ENCODE data around the gene ANKRD26. TPM values are rescaled to one million over a fixed set of nuclear protein-coding genes. Genes with fewer than 3 reads are reported as not detected.

ANKRD26 gene
- 4.3 and 7.0 TPM in 2 replicates for total RNA-seq

DNA sequence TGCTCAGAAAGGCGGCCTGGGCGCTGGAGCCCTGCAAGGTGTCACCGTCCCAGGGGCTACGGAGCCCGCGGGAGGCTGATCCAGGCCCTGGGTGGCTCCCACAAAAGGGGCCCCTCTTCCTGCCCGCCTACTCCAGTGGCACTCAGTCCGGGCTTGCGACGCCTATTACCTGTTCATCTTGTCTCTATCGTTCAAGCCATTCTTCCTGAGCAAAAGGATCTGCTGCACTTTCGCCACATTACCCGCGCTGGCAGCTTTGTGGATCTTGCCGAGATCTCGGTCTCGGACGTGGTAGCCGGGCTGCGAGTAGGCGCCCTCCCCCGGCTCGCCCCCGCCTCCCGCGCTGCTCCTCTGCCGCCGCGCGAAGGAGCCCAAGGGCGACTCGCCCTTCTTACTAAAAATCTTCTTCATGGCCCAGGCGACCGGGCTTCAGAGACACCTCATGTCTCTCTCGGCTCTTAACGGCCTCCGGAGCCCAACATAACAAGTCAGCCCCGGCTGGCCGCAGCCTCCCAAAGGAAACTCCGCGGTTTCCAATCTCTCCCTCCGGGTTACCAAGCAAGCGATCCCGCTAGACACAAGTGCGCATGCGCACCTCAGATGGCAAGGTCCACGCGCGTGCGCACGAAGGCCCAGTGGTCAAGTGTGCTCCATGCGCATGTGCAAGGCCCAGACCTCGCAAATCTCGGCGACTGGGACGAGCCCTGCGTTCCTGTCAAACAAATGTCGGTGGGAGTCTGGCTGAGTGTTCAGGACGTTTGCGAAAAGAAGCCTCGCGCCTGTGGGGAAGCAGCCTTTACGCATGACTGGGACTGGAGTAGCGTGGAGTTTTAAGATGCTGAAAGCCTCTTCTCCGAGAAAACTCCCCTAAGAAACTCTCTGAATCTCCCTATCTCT, at the start of gene ANKRD26:
TSS of gene ANKRD26 (minus strand) at position 579 of the 897 bp plus-strand sequence. CDS start at position 411, 168 bp downstream.
- H3K27me3 Mint-ChIP-seq (ENCODE audit: insufficient read depth) = no peaks in the 10 kb centered on the region
- H3K9me3 Mint-ChIP-seq = no peaks in the 10 kb centered on the region
- H3K27ac Mint-ChIP-seq = peak within 1 kb of the TSS; percentile 98
- peak; percentile 96 for DNase-seq (ENCODE audit: low spot score)
- H3K4me3 Mint-ChIP-seq = peak within 1 kb of the TSS; percentile 86
- intact Hi-C loops (cut with micrococcal nuclease) = loop anchor here (2.0 to 10.0 kb wide), 6 partner anchors 63 to 653 kb away; partner anchors contain the start of gene RAB18
- peaks cover 17% of the 10 kb centered on the region for H3K36me3 Mint-ChIP-seq (ENCODE audit: low read depth)
- peaks cover 43% of the 10 kb centered on the region for H3K4me1 Mint-ChIP-seq (ENCODE audit: low read depth)

DNA sequence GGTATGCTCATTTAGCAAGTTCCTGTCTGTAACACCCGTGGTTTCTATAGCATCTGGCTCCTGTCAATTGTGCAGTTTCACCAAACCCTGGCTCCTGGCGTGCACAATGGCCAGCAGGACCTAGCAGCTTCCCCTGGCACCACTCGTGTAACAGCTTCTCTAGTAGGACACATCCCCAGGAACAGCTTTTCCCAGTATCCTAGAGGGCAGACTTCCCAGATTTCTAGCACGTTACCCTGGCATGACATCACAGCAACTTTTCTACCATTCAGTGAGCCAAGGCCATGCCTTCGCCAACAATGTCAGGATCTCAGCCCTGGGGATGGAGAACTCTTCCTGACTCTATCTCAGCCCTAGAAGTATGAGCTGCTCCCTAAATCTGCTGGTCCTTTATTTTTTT, 47.4 kb upstream of the ANKRD26 start:
- intact Hi-C loops (cut with micrococcal nuclease) = no loop called here
- H3K4me3 Mint-ChIP-seq = no peak overlapping the region
- peaks cover 53% of the 10 kb centered on the region for H3K4me1 Mint-ChIP-seq (ENCODE audit: low read depth)
- no peaks in the 10 kb centered on the region for H3K9me3 Mint-ChIP-seq
- no peak for DNase-seq (ENCODE audit: low spot score)
- peaks cover 44% of the 10 kb centered on the region for H3K36me3 Mint-ChIP-seq (ENCODE audit: low read depth)
- H3K27ac Mint-ChIP-seq = peak overlapping the region; percentile 22
- no peaks in the 10 kb centered on the region for H3K27me3 Mint-ChIP-seq (ENCODE audit: insufficient read depth)

DNA sequence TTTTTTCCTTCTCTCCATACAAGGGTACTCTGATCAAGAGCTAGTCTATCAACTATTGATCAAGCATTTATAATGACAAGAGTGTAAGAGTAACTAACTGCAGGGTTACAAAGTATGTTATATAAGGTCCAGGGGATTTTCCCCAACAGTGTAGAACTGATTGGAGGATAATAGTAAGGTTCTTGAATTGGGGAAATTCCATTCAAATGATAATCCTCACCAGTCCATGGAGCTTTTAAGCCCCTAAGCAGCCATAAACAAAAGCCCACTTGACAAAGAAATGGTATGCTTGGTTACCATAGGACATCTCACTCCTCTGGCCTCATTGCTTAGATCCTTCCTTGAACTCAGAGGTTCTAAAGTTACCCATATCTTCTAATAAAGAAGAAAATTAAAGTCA, 45.6 kb upstream of the ANKRD26 start:
- H3K9me3 Mint-ChIP-seq = no peaks in the 10 kb centered on the region
- no peak overlapping the region for H3K27ac Mint-ChIP-seq
- peaks cover 43% of the 10 kb centered on the region for H3K36me3 Mint-ChIP-seq (ENCODE audit: low read depth)
- DNase-seq (ENCODE audit: low spot score) = no peak
- H3K27me3 Mint-ChIP-seq (ENCODE audit: insufficient read depth) = no peaks in the 10 kb centered on the region
- H3K4me1 Mint-ChIP-seq (ENCODE audit: low read depth) = peaks cover 43% of the 10 kb centered on the region
- intact Hi-C loops (cut with micrococcal nuclease) = no loop called here
- no peak overlapping the region for H3K4me3 Mint-ChIP-seq

DNA sequence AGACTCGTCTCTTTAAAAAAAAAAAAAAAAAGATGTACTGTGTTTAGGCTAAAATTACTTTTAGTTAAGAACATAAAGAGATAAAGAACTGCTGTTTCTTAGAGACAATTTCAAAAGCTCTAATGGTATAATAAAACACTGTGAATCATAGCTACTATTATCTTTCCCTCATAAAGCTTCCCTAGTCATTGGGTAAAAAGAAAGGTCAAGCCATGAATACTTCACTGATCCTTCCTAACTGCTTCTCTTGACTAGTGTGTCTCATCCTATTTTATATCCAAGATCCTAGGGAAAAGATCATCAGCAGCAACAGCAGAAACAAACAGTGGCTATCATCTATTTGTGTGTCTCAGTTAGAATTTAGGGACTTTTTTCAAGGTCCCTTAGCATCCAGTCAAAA, 43.4 kb upstream of the ANKRD26 start:
- peaks cover 42% of the 10 kb centered on the region for H3K36me3 Mint-ChIP-seq (ENCODE audit: low read depth)
- H3K4me3 Mint-ChIP-seq = no peak overlapping the region
- no peak for DNase-seq (ENCODE audit: low spot score)
- no peaks in the 10 kb centered on the region for H3K27me3 Mint-ChIP-seq (ENCODE audit: insufficient read depth)
- no peaks in the 10 kb centered on the region for H3K9me3 Mint-ChIP-seq
- H3K4me1 Mint-ChIP-seq (ENCODE audit: low read depth) = peaks cover 30% of the 10 kb centered on the region
- intact Hi-C loops (cut with micrococcal nuclease) = no loop called here
- no peak overlapping the region for H3K27ac Mint-ChIP-seq

DNA sequence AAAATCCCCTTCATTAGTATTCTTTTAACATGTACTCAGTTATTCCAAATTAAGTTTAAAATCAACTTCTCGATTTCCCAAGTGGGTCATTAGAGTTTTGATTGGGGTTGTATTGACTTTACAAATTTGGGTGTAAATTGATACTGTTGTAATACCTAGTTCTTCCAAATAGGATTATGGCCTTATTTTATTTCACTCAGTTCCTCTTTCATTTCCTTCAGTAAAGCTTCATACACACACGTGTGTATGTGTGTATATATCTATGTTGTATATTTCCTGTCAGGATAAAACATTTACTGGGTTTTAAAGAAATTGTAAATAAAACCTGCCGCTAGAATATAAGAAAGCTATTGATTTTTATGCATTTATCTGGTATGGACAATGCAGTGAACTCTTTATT, 38.0 kb upstream of the ANKRD26 start:
- H3K4me1 Mint-ChIP-seq (ENCODE audit: low read depth) = no peaks in the 10 kb centered on the region
- H3K4me3 Mint-ChIP-seq = no peak overlapping the region
- intact Hi-C loops (cut with micrococcal nuclease) = loop anchor here (2.0 kb wide), 2 partner anchors 15 to 19 kb away; no protein-coding TSS in a partner anchor
- no peak for DNase-seq (ENCODE audit: low spot score)
- H3K27ac Mint-ChIP-seq = no peak overlapping the region
- no peaks in the 10 kb centered on the region for H3K27me3 Mint-ChIP-seq (ENCODE audit: insufficient read depth)
- H3K36me3 Mint-ChIP-seq (ENCODE audit: low read depth) = peaks cover 37% of the 10 kb centered on the region
- no peaks in the 10 kb centered on the region for H3K9me3 Mint-ChIP-seq

DNA sequence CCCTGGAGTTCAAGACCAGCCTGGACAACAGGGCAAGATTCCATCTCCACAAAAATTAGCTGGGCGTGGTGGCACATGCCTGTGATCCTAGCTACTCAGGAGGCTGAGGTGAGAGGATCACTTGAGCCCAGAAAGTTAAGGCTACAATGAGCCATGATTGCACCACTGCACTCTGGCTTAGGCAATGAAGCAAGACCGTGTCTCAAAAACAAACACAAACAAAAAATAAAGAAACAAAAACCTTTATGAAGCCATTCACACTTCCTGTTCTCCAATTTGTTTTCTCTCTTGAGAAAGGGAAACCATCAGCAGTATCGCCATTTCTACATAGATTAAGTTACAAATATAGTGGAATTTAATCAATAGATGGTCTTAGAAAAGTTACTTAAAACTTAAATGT, 34.1 kb upstream of the ANKRD26 start:
- peaks cover 46% of the 10 kb centered on the region for H3K36me3 Mint-ChIP-seq (ENCODE audit: low read depth)
- no peaks in the 10 kb centered on the region for H3K27me3 Mint-ChIP-seq (ENCODE audit: insufficient read depth)
- intact Hi-C loops (cut with micrococcal nuclease) = no loop called here
- peaks cover 10% of the 10 kb centered on the region for H3K4me1 Mint-ChIP-seq (ENCODE audit: low read depth)
- no peaks in the 10 kb centered on the region for H3K9me3 Mint-ChIP-seq
- no peak overlapping the region for H3K27ac Mint-ChIP-seq
- DNase-seq (ENCODE audit: low spot score) = no peak
- no peak overlapping the region for H3K4me3 Mint-ChIP-seq

DNA sequence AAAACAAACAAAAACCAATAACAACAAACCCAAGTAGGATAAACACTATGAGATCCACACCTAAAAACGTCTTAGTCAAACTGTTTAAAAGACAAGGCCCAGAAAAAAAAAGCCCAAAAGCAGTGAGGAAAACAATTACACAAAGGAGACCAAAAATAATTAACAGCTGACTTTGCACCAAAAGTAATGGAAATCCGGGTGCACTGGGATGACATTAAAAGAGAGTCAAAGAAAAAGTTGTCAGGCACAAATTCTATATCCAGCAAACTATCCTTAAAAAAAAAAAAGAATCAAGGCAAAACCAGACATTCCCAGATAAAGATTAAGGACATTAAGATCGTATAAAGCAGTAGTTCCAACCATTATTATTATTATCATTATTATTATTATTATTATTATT, 7.9 kb upstream of the ANKRD26 start:
- Mint-ChIP-seq H3K27me3 (ENCODE audit: insufficient read depth) (no peaks in the 10 kb centered on the region), H3K27ac (no peak overlapping the region), H3K36me3 (ENCODE audit: low read depth) (peaks cover 42% of the 10 kb centered on the region), H3K9me3 (no peaks in the 10 kb centered on the region), H3K4me3 (no peak overlapping the region), H3K4me1 (ENCODE audit: low read depth) (peaks cover 21% of the 10 kb centered on the region)
- intact Hi-C loops (cut with micrococcal nuclease) = loop anchor here (10.0 kb wide), 1 partner anchor 213 kb away; no protein-coding TSS in a partner anchor
- DNase-seq (ENCODE audit: low spot score) = no peak

DNA sequence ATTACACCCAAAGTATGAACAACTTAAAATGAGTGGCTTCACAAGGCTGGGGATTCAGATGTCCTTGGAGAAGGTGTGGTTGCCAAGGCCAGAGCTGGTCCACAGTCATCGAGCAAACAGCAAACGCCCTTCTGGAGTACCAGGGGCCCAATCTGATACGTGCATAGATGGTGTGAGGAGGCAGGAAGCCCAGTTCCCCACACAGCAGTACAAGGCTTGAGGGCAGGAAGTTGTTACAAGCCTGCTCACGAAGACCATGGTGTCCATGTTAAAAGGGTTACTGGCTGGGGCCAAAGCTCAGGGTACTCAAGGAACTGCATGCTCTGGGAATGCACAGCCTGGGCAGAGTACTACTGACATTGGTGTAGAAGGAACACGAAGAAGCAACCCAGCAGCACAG, 4.6 kb upstream of the ANKRD26 start:
- Mint-ChIP-seq H3K4me3 (no peak overlapping the region), H3K27ac (peak overlapping the region; percentile 70), H3K36me3 (ENCODE audit: low read depth) (peaks cover 38% of the 10 kb centered on the region), H3K9me3 (no peaks in the 10 kb centered on the region), H3K27me3 (ENCODE audit: insufficient read depth) (no peaks in the 10 kb centered on the region), H3K4me1 (ENCODE audit: low read depth) (peaks cover 48% of the 10 kb centered on the region)
- intact Hi-C loops (cut with micrococcal nuclease) = loop anchor here (5.0 to 10.0 kb wide), 5 partner anchors 68 to 658 kb away; partner anchors contain the start of gene RAB18
- DNase-seq (ENCODE audit: low spot score) = peak; percentile 12

DNA sequence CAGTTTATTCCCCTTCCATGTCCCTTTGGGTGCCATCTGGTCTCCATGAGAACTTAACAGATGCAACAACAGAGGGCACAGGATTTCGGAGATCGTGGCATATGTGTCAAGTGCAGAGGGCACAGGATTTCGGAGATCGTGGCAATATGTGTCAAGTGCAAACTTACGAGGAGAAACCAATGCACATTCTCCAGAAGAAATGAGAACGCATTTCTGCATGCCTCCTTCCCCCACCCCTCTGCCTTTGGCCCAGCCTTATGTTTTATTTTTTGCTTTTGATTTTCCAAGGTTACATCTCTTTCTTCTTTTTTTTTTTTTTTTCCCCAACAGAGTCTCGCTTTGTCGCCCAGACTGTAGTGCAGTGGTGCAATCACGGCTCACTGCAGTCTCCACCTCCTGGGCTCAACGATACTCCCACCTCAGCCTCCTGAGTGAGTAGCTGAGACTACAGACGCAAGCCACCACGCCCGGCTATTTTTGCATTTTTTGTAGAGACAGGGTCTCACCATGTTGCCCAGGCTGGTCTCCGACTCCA, 586 bp upstream of the ANKRD26 start:
- intact Hi-C loops (cut with micrococcal nuclease) = loop anchor here (1.0 to 10.0 kb wide), 11 partner anchors 53 to 654 kb away; partner anchors contain the start of genes ABI1, RAB18 and YME1L1
- DNase-seq (ENCODE audit: low spot score) = peak; percentile 12
- H3K4me3 Mint-ChIP-seq = peak overlapping the region; percentile 86
- peak overlapping the region; percentile 98 for H3K27ac Mint-ChIP-seq
- peaks cover 24% of the 10 kb centered on the region for H3K36me3 Mint-ChIP-seq (ENCODE audit: low read depth)
- no peaks in the 10 kb centered on the region for H3K27me3 Mint-ChIP-seq (ENCODE audit: insufficient read depth)
- H3K9me3 Mint-ChIP-seq = no peaks in the 10 kb centered on the region
- H3K4me1 Mint-ChIP-seq (ENCODE audit: low read depth) = peaks cover 50% of the 10 kb centered on the region

DNA sequence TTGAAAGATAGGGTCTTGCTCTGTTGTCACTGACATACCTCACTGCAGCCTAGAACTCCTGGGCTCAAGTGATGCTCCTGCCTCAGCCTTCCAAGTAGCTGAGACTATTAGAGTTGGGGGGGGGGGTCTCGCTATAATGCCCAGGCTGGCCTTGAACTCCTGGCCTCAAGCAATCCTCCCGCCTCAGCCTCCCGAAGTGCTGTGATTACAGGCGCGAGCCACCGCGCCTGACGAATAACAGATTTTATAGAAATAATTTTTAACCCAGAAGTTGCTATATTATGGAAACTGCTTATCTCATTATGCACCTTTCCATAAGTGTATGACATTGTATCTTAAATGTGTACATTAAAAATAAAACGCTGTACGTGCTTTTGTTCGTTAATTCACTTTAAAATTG, 846 bp downstream of the ANKRD26 start:
- H3K36me3 Mint-ChIP-seq (ENCODE audit: low read depth) = peaks cover 11% of the 10 kb centered on the region
- peak overlapping the region; percentile 98 for H3K27ac Mint-ChIP-seq
- no peak for DNase-seq (ENCODE audit: low spot score)
- no peaks in the 10 kb centered on the region for H3K27me3 Mint-ChIP-seq (ENCODE audit: insufficient read depth)
- H3K4me3 Mint-ChIP-seq = peak overlapping the region; percentile 86
- peaks cover 37% of the 10 kb centered on the region for H3K4me1 Mint-ChIP-seq (ENCODE audit: low read depth)
- H3K9me3 Mint-ChIP-seq = no peaks in the 10 kb centered on the region
- intact Hi-C loops (cut with micrococcal nuclease) = no loop called here

DNA sequence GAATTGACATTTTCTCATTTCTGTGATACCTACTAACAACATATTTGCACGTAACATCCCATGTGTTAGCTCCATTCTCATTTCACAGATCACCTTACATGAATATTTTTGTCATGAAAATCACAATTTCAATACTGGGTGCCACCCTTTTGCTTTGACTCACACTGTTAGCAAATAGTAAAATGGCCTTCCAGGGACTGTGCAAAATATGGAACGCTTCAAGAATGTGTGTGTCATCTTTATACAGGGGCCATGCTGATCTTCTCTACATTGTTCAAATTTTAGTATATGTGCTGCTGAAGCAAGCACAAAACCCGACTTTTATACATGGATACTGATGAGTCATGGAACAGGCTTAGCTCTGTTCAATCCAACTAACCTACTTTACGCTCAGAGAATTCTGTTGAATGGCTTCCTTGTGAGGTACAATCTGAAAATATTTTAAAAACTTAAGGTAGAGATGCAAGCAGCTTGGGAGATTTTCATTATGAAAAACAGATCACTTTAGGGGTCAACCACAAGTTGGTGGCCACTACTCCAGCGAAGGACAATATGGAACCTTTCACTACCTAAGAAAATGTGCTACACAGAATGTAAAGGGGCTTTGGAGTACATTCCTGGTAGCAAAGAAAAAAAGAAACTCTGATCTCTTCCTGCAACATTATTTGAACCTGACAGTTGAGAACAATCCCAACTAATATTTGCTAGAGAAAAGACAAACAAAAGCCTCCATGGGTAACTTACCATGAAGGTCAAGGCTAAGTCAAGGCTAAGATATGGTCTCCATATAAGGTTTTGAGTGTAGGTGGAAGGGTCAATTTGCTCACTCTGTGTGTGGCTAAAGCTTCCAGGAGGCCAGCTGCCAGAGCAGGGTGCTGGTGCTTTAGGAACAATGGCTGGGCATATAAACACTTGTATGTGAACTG, 11.9 kb downstream of the ANKRD26 start:
- DNase-seq (ENCODE audit: low spot score) = no peak

DNA sequence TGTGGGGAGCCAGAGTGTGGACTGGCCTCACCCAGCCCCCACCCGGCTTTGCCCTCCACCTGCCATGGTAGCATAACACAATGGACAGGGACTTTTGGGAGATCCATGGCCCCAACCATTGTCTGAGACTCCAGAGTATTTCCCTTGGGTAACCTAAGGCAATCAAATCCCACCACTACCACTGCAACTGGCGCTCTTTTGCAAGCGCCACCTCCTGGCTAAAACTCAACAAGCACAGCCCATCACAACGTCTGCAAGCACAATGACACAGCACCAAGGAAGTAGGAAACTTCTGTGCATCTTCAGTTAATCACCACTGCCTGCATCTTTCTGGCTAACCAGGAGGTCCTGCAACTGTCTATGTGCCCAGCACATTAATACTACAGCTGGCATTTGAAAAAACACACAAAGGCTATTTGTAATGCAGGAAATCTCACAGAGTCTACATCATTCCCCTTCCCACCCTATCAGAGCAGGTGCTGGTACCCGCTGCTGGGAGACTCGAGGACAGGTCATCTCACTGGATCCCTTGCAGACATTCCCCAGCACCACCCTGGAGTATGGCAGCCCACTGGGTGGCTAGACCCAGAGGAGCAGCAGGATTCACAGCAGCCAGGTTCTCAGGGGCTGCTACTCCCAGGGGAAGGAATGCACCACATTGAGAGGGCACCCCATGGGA, 27.7 kb downstream of the ANKRD26 start:
- intact Hi-C loops (cut with micrococcal nuclease) = no loop called here
- Mint-ChIP-seq H3K9me3 (no peaks in the 10 kb centered on the region), H3K4me1 (ENCODE audit: low read depth) (peaks cover 12% of the 10 kb centered on the region), H3K27me3 (ENCODE audit: insufficient read depth) (no peaks in the 10 kb centered on the region), H3K4me3 (no peak overlapping the region), H3K36me3 (ENCODE audit: low read depth) (peaks cover 34% of the 10 kb centered on the region), H3K27ac (peak overlapping the region; percentile 48)
- no peak for DNase-seq (ENCODE audit: low spot score)

More for the DNA sequence above, 11.9 kb downstream of the ANKRD26 start:
- Mint-ChIP-seq H3K36me3 (ENCODE audit: low read depth) (peaks cover 9% of the 10 kb centered on the region), H3K27ac (no peak overlapping the region), H3K4me1 (ENCODE audit: low read depth) (no peaks in the 10 kb centered on the region), H3K9me3 (no peaks in the 10 kb centered on the region), H3K4me3 (no peak overlapping the region), H3K27me3 (ENCODE audit: insufficient read depth) (no peaks in the 10 kb centered on the region)
- intact Hi-C loops (cut with micrococcal nuclease) = no loop called here

Measured in activated T-helper 1 cell treated with anti-CD3 and anti-CD28 coated beads, Interleukin-12 subunit alpha, Interleukin-12 subunit beta, Interleukin-2, Interleukin-4 antibody, amounts not matched to agents 30 ng/mL and 10 ng/mL and 1 ng/mL, durations not matched to agents 14 hours and 24 hours and 36 hours (primary cell).